H1 (cell line): ENCODE data around the gene SESN3. TPM values are rescaled to one million over a fixed set of nuclear protein-coding genes. Genes with fewer than 3 reads are reported as not detected.

Experiments
- CEBPB ChIP-seq: IDR thresholded peaks from 2 replicates; pipeline ENCODE4 v1.6.1; 2012; ENCODE audit warnings: low read depth, low read length
- CHD1 ChIP-seq: IDR thresholded peaks from 2 replicates; pipeline ENCODE4 v1.6.1; 2012; ENCODE audit warnings: low read depth, low read length, improper control_type of control experiment
- CHD2 ChIP-seq: IDR thresholded peaks from 2 replicates; pipeline ENCODE4 v1.6.1; 2012; ENCODE audit warnings: low read length, improper control_type of control experiment
- CREB1 ChIP-seq: IDR thresholded peaks from 2 replicates; pipeline ENCODE4 v1.6.1; 2012; ENCODE audit warnings: inconsistent platforms
- CTCF ChIP-seq, 3 experiments: IDR thresholded peaks; 1 replicate in 2 of 3; 2 replicates in 1 of 3; pipeline versions ENCODE4 v1.5.1 to v1.6.1; 2011; ENCODE audit warnings: low read length in 3 of 3, mild to moderate bottlenecking in 3 of 3, inconsistent platforms in 2 of 3, low read depth in 1 of 3, moderate library complexity in 1 of 3; ENCODE audit not compliant: insufficient read depth in 1 of 3; ENCODE audit errors: control extremely low read depth in 1 of 3
- E2F6 ChIP-seq: IDR thresholded peaks from 2 replicates; pipeline ENCODE4 v1.6.1; 2012; ENCODE audit warnings: inconsistent platforms
- GABPA ChIP-seq: IDR thresholded peaks from 2 replicates; pipeline ENCODE4 v1.6.1; 2011; ENCODE audit warnings: mild to moderate bottlenecking, low read length, moderate library complexity, borderline replicate concordance; ENCODE audit not compliant: insufficient read depth
- HDAC2 ChIP-seq, 2 experiments: fragments of 300-600 bp in 1 of 2; sonication (generic) in 1 of 2; IDR thresholded peaks; 2 replicates each; pipeline ENCODE4 v1.6.1; 2011 to 2012; ENCODE audit warnings: low read depth in 2 of 2, low read length in 2 of 2, mild to moderate bottlenecking in 2 of 2, moderate library complexity in 2 of 2, borderline replicate concordance in 1 of 2, inconsistent platforms in 1 of 2
- JUND ChIP-seq: IDR thresholded peaks from 2 replicates; pipeline ENCODE4 v1.6.1; 2011; ENCODE audit warnings: mild to moderate bottlenecking, improper control_type of control experiment, low read length
- KDM1A ChIP-seq: fragments of 200-600, 300-600 bp; sonication (generic); IDR thresholded peaks from 2 replicates; pipeline ENCODE4 v1.7.1; 2016; ENCODE audit warnings: mild to moderate bottlenecking, low read length, borderline replicate concordance
- MAFK ChIP-seq: IDR thresholded peaks from 2 replicates; pipeline ENCODE4 v1.6.1; 2012; ENCODE audit warnings: low read depth, mild to moderate bottlenecking, improper control_type of control experiment, low read length
- MAX ChIP-seq: IDR thresholded peaks from 2 replicates; pipeline ENCODE4 v1.6.1; 2012; ENCODE audit warnings: inconsistent platforms
- POLR2AphosphoS5 ChIP-seq: IDR thresholded peaks from 2 replicates; pipeline ENCODE4 v1.6.1; 2011; ENCODE audit warnings: low read depth, low read length
- RAD21 ChIP-seq, 2 experiments: IDR thresholded peaks in 1 of 2; conservative IDR thresholded peaks in 1 of 2; 2 replicates each; pipeline ENCODE4 v1.6.1; 2011; ENCODE audit warnings: low read depth in 2 of 2, low read length in 2 of 2, improper control_type of control experiment in 1 of 2, inconsistent platforms in 1 of 2, mild to moderate bottlenecking in 1 of 2, moderate library complexity in 1 of 2
- RBBP5 ChIP-seq: IDR thresholded peaks from 2 replicates; pipeline ENCODE4 v1.7.1; 2012; ENCODE audit warnings: low read depth, mild to moderate bottlenecking, inconsistent platforms, low read length, moderate library complexity, borderline replicate concordance
- RNF2 ChIP-seq: fragments of 200-900, 300-1000 bp; sonication (generic); IDR thresholded peaks from 2 replicates; pipeline ENCODE4 v1.7.1; 2016; ENCODE audit warnings: borderline replicate concordance, low read depth, mild to moderate bottlenecking, antibody characterized with exemption, low read length; ENCODE audit not compliant: poor library complexity, severe bottlenecking; ENCODE audit errors: missing control alignments
- SIRT6 ChIP-seq: IDR thresholded peaks from one replicate; pipeline ENCODE4 v1.7.1; 2012; ENCODE audit warnings: low read length, inconsistent platforms
- TAF1 ChIP-seq: IDR thresholded peaks from 2 replicates; pipeline ENCODE4 v1.6.1; 2011; ENCODE audit warnings: mild to moderate bottlenecking, low read depth, low read length
- polyA plus RNA-seq, 7 experiments: library from polyadenylated mRNA; depleted of rRNA in 3 of 7; stranded (reverse) in 5 of 7; unstranded in 2 of 7; fragments of >200 nt in 5 of 7; fragments of 200-250 nt in 2 of 7; gene quantifications; 1 replicate in 5 of 7; 2 replicates in 1 of 7; 4 replicates in 1 of 7; pipeline versions ENCODE4 v1.2.1 to v1.2.3, GENCODE V29; 2011 to 2013; ENCODE audit warnings: missing spikeins in 2 of 7, mixed read lengths in 2 of 7
- total RNA-seq: library from RNA; stranded (reverse); fragmentation: NEBNext Ultra II Directional; extraction: Animal tissue kit (Norgen Biotek cat#: 25700); gene quantifications from 2 replicates; pipeline ENCODE4 v1.2.1, GENCODE V29; 2021

The SESN3 gene
- total and polyA plus RNA-seq, 2 of the 8 experiments (the other 6 are each of a cell fraction or from before 2014, with no cell fraction given), result 10.2 to 31.1 TPM

GRCh38 chr11:95150956-95151684, 79.9 kb downstream of the SESN3 start (continued):
- TF ChIP-seq KDM1A, result no peak
- no peak for TF ChIP-seq CHD1
- TF ChIP-seq MAFK, result no peak
- TF ChIP-seq E2F6, result peak; percentile 80
- peak; percentile 47; the same call in 1 of the 2 replicates for TF ChIP-seq POLR2AphosphoS5
- TF ChIP-seq RAD21 (IDR thresholded peaks at IDR 0.05 in 1 of 2, conservative IDR thresholded peaks at IDR 0.05 in 1 of 2; ENCODE audit: low read depth in 2 of 2, low read length in 2 of 2), result peak; percentile 20 to 86
- TF ChIP-seq CREB1, result peak; percentile 86
- TF ChIP-seq CTCF (IDR thresholded peaks at IDR 0.05; ENCODE audit: control extremely low read depth in 1 of 3, insufficient read depth in 1 of 3, low read depth in 1 of 3, low read length in 3 of 3), result peak; percentile 71 to 96 (median 91)
- peak; percentile 88 for TF ChIP-seq MAX
- peak; percentile 28; the same call in 1 of the 2 replicates for TF ChIP-seq TAF1
- TF ChIP-seq SIRT6, result no peak
- TF ChIP-seq CHD2, result no peak; the same call in 1 of the 2 replicates
- peak; percentile 73 for TF ChIP-seq JUND
- TF ChIP-seq CEBPB, result no peak
- TF ChIP-seq GABPA, result no peak
- TF ChIP-seq RBBP5, result no peak
- TF ChIP-seq HDAC2 (IDR thresholded peaks at IDR 0.05; ENCODE audit: borderline replicate concordance in 1 of 2, low read depth in 2 of 2, low read length in 2 of 2), result no peak; a peak in 1 of 4 replicates
- TF ChIP-seq RNF2, result no peak
